HG03354 (cell line): ENCODE measurements around the gene PRM2.

Source experiments
- ATAC-seq: cut with Tn5 transposase; IDR thresholded peaks from one replicate; pipeline ENCODE4 v1.9.1; 2021; ENCODE audit warnings: mild to moderate bottlenecking; ENCODE audit not compliant: unreplicated experiment, poor library complexity, severe bottlenecking

PRM2 gene, protein sequence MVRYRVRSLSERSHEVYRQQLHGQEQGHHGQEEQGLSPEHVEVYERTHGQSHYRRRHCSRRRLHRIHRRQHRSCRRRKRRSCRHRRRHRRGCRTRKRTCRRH

DNA sequence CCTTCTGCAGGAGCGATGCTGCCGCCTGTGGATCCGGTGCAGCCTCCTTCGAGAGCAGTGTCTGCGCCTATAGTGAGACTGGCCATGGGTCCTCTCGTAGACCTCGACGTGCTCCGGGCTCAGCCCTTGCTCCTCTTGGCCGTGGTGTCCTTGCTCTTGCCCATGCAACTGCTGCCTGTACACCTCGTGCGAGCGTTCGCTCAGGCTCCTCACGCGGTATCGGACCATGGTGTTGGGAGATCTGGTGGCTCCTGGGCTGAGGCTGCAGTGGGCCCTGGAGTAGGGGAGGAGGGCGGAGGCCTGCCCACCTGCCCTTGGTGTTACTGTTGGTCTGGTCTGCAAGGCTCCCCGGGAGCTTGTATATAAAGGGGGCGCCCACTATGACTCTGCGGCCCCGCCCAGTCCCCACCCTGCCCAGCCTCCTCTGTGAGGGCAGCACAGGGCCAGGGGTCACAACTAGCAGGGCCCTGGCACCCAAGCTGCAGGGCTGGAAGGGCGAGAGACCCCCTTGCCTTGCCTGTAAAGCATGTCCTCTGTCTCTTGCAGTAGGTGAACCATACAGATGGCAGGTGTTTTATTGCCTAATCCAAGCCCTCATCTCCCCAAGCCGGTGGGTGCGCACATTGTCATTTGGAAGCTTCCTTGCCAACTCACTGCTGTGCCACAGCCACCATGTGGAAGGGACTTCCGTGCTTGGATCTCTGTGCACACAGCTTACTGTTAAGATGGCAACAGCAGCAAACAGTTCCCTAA lies at the start of gene PRM2:
Gene PRM2 (minus strand): TSS at position 338 of the 753 bp plus-strand sequence. CDS start 110 bp downstream, at position 228.
- ATAC-seq = no peak

DNA sequence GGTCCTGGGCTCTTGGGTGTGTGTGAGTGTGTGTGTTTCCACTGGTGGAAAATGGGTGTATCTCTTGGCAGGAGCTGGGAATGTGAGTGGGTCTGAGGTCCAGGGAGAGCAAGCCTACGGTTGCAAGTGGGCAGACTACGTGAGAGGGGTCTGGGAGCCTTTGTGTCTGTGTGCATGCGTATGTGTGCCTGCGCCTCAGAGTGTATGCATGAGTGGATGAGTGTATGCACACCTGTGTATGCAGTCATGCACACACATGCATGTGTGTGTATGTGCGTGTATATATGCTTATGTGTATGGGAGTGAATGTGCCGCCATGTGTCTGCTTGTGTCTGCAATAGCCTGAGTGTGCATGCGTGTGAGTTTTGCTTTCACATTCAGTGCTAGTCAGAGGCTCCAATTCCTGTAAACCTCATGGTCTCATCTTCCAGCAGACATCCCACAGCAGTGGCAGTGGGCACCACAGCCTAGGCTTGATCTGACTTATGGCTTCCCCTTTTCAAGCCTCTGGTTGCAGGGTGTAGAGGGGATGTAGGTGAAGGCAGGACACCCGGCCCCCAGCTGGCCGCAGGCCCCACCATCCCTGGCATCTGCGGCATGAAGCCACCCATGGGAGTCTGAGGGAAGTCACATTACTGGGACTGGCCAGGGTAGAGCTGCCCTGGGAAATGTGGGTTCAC lies 49.3 kb upstream of the PRM2 start:
- no peak for ATAC-seq

DNA sequence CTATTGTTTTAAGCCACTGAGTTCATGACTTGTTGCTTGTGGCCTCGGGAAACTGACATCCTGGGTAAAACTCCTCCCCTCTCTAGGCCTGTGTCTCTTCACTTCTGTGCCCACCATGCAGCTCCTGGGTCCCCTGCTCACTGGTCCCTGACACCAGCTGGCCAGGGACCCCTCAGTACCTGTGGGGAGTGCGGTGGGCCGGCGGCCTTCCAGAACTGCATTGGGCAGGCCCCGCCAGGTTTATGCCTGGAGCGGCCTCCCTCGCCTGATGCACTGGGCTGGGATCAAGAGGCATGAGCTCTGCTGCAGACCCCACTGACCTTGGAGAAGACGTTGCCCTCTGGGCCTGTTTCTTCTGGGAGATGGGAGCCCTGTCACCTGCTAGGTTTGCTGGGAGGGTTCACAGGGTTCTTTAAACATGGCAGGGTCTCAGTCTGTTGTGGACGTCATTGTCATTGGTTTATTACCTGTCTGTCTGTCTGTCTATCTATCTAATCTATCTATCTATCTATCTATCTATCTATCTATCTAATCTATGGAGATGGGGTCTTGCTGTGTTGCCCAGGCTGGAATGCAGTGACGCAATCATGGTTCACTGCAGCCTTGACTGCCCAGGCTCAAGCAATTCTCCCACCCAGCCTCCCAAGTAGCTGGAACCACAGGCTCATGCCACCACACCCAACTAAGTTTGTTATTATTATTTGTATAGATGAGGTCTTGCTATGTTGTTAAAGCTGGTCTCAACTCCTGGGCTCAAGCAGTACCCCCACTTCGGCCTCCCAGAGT lies 47.5 kb upstream of the PRM2 start:
- no peak for ATAC-seq

DNA sequence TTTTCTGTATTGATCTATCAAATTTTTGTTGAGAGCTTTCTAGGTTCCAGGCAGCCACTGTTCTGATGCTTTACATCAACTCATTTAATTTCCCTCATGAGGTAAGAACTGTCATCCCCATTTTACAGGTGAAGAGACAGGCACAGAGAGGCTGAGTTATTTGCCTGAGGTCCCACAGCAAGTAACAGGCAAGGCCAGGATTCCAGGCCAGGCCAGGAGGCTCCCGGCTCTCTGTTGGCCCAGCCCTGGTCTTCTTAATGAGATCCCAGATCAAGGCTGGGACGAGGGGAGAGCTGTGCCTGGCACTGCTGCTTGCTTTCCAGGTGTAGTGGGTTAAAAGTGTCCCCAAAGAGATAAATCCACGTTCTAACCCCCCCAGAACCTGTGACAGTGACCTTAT lies 46.5 kb upstream of the PRM2 start:
- ATAC-seq = no peak

DNA sequence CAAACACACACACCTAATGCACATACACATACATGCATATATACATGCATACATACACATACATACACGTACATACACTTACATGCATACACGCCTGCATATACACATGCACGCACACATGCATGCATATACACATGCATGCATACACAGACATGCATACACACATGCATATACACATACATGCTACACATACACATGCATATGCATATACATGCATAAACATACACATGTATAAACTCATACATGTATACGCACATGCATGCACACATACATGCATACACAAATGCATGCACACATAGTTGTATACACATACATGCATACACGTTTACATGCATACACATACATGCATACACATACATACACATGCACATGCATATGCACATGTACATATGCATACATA lies 45.4 kb upstream of the PRM2 start:
- no peak for ATAC-seq

DNA sequence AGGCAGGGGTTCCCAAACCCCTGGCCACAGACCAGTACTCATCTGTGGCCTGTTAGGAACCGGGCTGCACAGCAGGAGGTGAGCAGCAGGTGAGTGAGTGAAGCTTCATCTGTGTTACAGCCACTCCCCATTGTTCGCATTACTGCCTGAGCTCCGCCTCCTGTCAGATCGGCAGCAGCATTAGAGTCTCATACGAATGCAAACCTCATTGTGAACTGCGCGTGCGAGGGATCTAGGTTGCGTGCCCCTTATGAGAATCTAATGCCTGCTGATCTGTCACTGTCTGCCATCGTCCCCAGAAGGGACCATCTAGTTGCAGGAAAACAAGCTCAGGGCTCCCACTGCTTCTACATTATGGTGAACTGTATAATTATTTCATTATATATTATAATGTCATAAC lies 43.9 kb upstream of the PRM2 start:
- no peak for ATAC-seq

DNA sequence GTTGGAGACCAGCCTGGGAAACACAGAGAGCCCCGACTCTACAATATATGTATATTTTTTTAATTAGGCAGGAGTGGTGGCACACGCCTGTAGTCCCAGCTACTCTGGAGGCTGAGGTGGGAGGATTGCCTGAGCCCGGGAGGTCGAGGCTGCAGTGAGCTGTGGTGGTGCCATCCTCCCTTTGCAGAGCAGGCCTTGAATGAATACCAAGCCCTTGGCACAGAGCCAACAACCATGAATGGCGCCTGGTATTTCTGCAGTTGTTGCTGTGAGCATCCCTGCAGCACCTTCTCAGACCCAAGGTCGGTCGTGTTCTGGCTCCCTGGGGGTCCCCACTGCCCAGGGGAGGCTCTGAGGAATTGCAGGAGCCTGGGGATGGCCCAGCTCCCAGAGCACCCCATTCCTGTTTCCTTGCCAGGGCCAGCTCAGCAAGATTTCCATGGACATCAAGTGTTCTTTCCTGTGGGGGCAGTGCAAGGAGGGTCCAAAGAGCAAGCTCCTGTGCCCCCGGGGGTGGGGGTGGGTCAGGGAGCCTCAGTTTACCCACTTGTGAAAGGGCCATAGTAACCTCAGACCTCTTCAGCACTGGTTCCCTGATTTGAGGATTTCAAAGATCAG lies 43.4 kb upstream of the PRM2 start:
- no peak for ATAC-seq

DNA sequence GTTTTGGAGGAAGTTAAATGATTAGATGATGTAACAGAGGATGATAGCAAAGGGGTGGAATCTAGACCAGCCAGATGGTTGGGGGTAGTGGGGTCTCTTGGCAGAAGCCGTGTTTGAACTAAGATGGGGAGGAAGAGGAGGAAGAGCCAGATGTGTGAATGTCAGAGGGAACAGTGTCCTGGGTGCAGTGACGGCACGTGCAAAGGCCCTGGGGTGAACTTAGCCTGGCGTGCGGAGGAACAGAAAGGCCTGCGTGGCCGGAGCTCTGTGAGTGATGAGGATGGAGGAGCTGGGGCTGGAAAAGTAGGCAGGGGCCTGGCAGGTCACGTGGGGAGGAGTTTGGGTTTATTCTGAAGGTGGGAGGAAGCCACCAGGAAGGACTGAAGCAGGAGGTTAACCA lies 42.5 kb upstream of the PRM2 start:
- no peak for ATAC-seq

DNA sequence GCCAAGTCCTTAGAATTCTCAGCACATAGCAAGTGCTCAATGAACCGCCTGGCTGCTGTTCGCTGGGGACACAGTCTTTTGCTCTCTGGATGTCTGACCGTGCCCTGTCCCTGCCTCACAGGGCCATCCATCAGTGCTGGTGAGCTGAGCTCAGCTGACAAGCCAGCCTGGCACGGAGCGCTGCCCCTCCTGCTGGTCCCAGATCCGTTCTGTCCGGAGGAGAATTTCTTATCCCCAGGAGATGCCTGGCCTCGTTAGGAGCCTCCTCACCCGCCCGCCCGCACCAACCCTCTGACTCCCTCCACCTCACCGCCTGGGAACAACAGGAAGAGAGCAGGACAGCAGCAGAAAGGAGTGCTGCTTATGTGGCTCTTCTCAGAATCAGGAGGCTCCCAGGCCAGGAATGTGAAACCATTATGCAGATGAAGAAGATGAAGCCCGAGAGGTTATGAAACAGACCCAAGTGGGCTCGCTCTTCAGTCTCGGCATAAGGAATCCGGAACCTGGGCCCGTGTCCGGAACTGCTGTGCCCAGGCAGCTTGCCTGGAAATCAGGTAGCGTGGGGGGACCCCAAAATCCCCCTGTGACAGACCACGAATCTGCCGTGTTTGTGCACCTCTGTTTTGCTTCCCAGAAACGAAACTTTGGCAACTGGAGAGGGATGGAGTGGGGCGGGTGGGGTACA lies 40.2 kb upstream of the PRM2 start:
- ATAC-seq = no peak

DNA sequence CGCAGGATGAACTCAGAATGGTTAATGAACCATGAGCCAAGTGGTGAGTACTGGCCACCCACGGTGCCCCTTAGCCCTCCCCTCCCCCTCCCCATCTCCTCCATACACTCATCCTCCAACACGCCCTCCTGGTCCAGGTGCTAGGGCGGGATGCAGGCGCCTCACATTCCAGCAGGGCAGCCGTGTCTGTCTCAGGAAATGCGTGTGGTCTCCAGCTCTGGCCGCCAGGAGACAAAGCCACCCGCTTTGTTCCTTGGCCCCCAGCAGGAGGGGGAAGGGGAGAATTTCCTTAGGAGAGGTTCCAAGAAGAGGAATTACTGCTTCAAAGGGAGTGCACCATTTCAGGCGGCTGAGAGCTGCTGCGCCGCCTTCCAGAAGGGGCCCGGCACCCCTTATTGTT lies 39.2 kb upstream of the PRM2 start:
- no peak for ATAC-seq

DNA sequence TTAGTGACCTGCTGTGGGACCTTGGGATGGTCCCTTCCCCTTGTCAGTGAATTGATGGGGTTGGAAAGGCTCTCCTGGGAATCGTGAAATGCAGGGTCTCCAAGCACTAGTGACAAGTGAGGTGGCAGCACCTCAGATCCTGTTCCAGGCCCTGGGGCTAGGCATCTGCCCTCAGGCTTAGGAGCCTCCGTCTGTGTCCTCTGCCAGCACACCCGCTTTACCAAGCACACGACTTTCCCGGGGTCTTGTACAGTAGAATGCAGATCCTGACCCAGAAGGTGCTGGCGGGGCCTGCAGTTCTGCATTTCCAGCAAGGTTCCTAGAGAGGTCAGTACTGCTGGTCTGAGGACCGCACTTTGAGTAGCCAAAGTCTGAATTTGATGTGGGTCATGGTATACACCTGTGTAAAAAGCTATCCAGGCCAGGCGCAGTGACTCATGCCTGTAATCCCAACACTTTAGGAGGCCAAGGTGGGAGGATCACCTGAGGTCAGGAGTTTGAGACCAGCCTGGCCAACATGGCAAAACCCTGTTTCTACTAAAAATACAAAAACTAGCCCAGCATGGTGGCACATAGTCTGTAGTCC lies 38.1 kb upstream of the PRM2 start:
- ATAC-seq = no peak

DNA sequence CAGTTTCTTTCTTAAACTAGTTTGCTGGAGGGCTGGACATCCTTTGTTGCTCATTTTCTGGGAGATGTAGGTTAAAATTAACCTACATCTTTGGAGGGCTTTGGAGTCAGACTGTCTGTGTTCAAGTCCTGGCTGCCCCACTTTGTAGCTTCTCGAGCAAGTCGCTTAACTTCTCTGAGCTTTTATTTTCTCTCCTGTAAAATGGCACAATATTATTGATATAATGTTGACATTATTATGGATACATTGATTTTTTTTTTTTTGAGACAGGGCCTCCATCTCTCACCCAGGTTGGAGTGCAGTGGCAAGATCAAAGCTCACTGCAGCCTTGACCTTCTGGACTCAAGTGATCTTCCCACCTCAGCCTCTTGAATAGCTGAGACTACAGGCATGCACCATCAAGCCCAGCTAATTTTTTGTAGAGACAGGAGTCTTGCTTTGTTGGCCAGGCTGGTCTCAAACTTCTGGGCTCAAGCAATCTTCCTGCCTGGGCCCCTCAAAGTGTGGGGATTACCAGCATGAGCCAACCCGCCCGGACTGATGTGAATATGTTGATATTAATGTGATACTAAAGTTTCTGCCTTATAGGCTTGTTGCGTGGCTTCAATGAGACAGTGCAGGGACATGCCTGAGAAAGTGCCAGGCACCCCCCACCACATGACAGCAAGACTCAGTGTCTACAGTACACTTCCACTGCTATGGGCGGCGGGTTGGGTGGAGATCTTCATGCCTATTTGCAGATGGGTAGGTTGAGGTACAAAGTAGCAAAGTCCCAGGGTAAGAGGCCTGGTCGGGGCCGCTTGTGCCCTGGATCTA lies 37.4 kb upstream of the PRM2 start:
- no peak for ATAC-seq

DNA sequence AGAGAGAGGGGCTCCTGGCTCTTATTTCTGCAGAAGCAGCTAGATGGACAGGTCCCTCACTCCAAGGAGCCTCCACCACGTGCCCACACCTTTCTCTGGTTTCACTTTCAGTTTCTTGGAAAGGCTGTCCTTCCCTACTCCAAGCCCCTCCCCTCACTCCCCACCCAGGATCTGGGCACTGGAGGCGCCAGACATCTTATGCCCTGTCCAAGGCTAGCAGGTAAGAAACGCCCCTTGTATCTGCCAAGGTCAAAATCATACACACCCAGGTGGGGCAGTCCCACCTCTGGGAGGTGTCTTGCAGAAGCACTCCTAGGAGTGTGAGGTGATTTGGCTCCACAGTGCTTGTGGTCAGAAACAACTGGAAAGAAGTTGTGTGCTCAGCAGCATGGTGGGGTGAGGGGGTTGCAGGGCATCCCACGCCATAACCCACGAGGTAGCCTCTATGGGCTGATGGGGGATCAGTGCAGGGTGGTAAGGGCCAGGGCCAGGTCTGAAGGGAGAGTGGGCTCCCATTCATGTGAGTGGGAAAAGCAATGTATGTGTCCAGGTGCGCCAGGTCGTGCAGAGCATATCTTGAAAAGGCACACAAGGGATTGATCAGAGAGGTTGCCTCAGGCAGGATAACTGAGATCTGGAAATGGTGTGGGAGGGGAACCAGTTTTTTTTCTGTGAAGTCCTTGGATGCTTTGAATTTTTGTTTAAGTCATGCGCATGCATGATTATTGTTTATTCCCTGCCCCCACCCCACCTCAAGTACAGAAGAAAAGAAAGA lies 36.6 kb upstream of the PRM2 start:
- no peak for ATAC-seq

DNA sequence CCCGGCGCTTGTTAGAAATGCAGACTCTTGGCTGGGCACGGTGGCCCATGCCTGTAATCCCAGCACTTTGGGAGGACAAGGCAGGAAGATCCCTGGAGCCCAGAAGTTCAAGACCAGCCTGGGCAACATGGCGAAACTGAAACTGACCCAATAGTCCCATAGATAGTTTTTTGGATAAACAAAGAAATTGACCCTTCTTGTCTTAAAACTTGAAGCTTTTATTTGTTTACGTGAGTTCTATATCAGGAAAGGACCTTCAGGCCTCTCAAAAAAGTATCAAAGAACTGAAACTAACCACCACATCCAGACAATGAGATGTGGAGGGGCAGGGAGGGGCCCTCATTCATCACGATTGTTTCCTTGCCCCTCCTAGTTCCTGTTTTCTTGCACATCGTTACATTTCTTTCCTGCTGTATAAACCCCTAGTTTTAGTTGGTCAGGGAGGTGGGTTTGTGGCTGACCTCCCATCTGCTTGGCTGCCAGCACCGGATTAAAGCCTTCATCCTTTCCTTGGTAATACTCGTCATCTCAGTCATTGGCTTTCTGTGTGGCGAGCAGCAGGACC lies 34.8 kb upstream of the PRM2 start:
- peak; percentile 46 for ATAC-seq

DNA sequence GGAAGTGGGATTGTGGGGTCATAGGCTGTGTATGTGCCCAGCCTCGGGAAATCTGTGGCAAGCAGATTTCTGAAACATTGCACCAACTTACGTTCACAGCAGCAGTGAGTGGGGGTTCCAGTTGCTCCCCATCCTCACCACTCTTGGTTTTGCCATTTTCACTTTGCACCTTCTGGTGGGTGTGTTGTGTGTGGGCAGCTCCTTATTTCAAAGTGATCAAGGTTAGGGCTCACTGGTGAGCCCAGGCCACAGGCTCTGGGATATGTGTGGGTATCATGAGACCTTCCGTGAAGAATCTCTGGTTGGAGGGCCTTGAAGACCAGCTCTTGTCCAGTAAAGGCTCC lies 34.3 kb upstream of the PRM2 start:
- ATAC-seq = no peak

DNA sequence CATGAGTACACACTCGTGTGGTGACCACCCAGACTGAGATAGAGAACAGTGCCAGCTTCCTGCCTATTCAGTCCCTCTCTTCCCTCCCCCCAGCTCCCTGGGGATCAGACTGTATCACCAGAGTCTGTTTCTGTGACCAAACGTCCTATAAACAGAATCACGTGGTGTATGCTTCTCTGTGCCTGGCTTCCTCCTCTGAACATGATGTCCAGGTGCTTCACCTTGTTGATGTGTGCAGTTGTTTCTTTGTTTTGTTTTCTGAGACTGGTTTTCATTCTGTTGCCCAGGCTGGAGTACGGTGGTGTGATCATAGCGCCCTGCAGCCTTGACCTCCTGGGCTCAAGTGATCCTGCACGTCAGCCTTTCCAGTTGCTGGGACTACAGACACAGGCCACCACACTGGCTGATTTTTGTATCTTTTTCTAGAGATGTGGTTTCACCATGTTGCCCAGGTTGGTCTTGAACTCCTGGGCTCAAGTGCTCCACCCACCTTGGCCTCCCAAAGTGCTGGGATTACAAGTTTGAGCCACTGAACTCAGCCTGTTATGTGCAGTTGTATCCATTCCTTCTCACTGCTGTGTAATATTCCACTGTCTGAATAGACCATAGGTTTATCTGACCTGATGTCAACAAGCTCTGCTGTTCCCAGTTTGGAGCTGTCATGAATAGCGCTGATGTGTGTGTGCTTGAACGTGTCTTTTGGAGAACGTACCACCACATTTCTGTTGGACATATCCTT lies 33.8 kb upstream of the PRM2 start:
- ATAC-seq = peak; percentile 65
